NB4 (cell line): ENCODE data around the gene USH2A.

ENCODE experiments used
- CTCF ChIP-seq: IDR thresholded peaks from one replicate; pipeline ENCODE4 v1.5.1; 2012; ENCODE audit warnings: low read depth, low read length
- POLR2A ChIP-seq: IDR thresholded peaks from 2 replicates; pipeline ENCODE4 v1.6.1; 2011; ENCODE audit warnings: mild to moderate bottlenecking; ENCODE audit not compliant: insufficient read length; ENCODE audit errors: extremely low read depth

GRCh38 chr1:216049741-216050430, 373.4 kb downstream of the USH2A start:
- TF ChIP-seq CTCF (no peak), POLR2A (no peak)
